ENCODE measurements around the gene KMO.

KMO gene

GRCh38 chr1:241542199-241542907 lies 10.2 kb downstream of the KMO start:
- DNase-seq = peak; percentile 19

GRCh38 chr1:241548008-241548407 lies 15.8 kb downstream of the KMO start:
- DNase-seq = no peak

- DNase-seq = no peak
Observed at GRCh38 chr1:241550318-241550717, 18.1 kb downstream of the KMO start.

GRCh38 chr1:241551759-241552638 lies 19.8 kb downstream of the KMO start:
- peak; percentile 83 for DNase-seq

GRCh38 chr1:241553886-241554592 lies 21.9 kb downstream of the KMO start:
- DNase-seq = no peak

GRCh38 chr1:241555526-241555925 lies 23.3 kb downstream of the KMO start:
- no peak for DNase-seq

- no peak for DNase-seq
Observed at GRCh38 chr1:241557031-241557430, 24.9 kb downstream of the KMO start.

GRCh38 chr1:241557551-241558193 lies 25.5 kb downstream of the KMO start:
- DNase-seq = no peak

- no peak for DNase-seq
Observed at GRCh38 chr1:241560146-241560848, 28.1 kb downstream of the KMO start.

GRCh38 chr1:241560849-241561187 lies 28.6 kb downstream of the KMO start:
- no peak for DNase-seq

- DNase-seq = no peak
Observed at GRCh38 chr1:241569848-241570247, 37.7 kb downstream of the KMO start.

GRCh38 chr1:241574154-241574553 lies 42.0 kb downstream of the KMO start:
- DNase-seq = no peak

GRCh38 chr1:241579434-241579833 lies 47.3 kb downstream of the KMO start:
- DNase-seq = no peak

- DNase-seq = no peak
Observed at GRCh38 chr1:241582921-241583321, 50.7 kb downstream of the KMO start.

- no peak for DNase-seq
Observed at GRCh38 chr1:241586905-241587512, 54.8 kb downstream of the KMO start.

GRCh38 chr1:241589521-241589920 lies 57.3 kb downstream of the KMO start:
- DNase-seq = no peak

- no peak for DNase-seq
Observed at GRCh38 chr1:241590719-241591118, 58.5 kb downstream of the KMO start.

GRCh38 chr1:241591317-241591716 lies 59.1 kb downstream of the KMO start:
- peak; percentile 26 for DNase-seq

- no peak for DNase-seq
Observed at GRCh38 chr1:241591736-241592135, 59.6 kb downstream of the KMO start.

GRCh38 chr1:241592273-241592958 lies 60.2 kb downstream of the KMO start:
- DNase-seq = no peak

GRCh38 chr1:241593186-241593585 lies 61.0 kb downstream of the KMO start:
- no peak for DNase-seq
